ENCODE measurements around the gene PDSS2.
A peak's percentile ranks its signal among the peaks of the same experiment; 100 is the strongest.
"Not testable (repeated sequence)": the region's sequence is repeated elsewhere in the genome, so short reads cannot be mapped to it uniquely, and the experiment has no call there.

Gene PDSS2

GRCh38 chr6:107161521-107161920, 297.8 kb downstream of the PDSS2 start:
- DNase-seq (ENCODE audit: low read depth): no peak

GRCh38 chr6:107156617-107157016, 302.7 kb downstream of the PDSS2 start:
- no peak for DNase-seq (ENCODE audit: low read depth)

GRCh38 chr6:107154801-107155160, 304.6 kb downstream of the PDSS2 start:
- no peak for DNase-seq (ENCODE audit: low read depth)

- no peak for DNase-seq (ENCODE audit: low read depth)
These were observed 305.1 kb downstream of the PDSS2 start for GRCh38 chr6:107154131-107154800.

GRCh38 chr6:107152638-107153430, 306.5 kb downstream of the PDSS2 start:
- DNase-seq (ENCODE audit: low read depth): no peak

GRCh38 chr6:107144666-107145065, 314.7 kb downstream of the PDSS2 start:
- DNase-seq (ENCODE audit: low read depth): no peak

- no peak for DNase-seq (ENCODE audit: low read depth)
These were observed 315.4 kb downstream of the PDSS2 start for GRCh38 chr6:107144014-107144413.

- no peak for DNase-seq (ENCODE audit: low read depth)
These were observed 318.8 kb downstream of the PDSS2 start for GRCh38 chr6:107140581-107140980.

- not testable (repeated sequence) for DNase-seq (ENCODE audit: low read depth)
These were observed 323.0 kb downstream of the PDSS2 start for GRCh38 chr6:107136324-107136723.

GRCh38 chr6:107135048-107135680, 324.2 kb downstream of the PDSS2 start:
- DNase-seq (ENCODE audit: low read depth): not testable (repeated sequence)

GRCh38 chr6:107132330-107132954, 326.9 kb downstream of the PDSS2 start:
- DNase-seq (ENCODE audit: low read depth): peak; percentile 6

GRCh38 chr6:107129370-107129925, 329.9 kb downstream of the PDSS2 start:
- DNase-seq (ENCODE audit: low read depth): no peak

- DNase-seq (ENCODE audit: low read depth): no peak
These were observed 330.8 kb downstream of the PDSS2 start for GRCh38 chr6:107128577-107128976.

- no peak for DNase-seq (ENCODE audit: low read depth)
These were observed 331.2 kb downstream of the PDSS2 start for GRCh38 chr6:107128175-107128574.

- no peak for DNase-seq (ENCODE audit: low read depth)
These were observed 333.6 kb downstream of the PDSS2 start for GRCh38 chr6:107125771-107126170.

- no peak for DNase-seq (ENCODE audit: low read depth)
These were observed 334.4 kb downstream of the PDSS2 start for GRCh38 chr6:107124934-107125348.

- DNase-seq (ENCODE audit: low read depth): no peak
These were observed 335.9 kb downstream of the PDSS2 start for GRCh38 chr6:107123501-107123900.

GRCh38 chr6:107122748-107123147, 336.6 kb downstream of the PDSS2 start:
- no peak for DNase-seq (ENCODE audit: low read depth)

GRCh38 chr6:107121964-107122495, 337.3 kb downstream of the PDSS2 start:
- no peak for DNase-seq (ENCODE audit: low read depth)

GRCh38 chr6:107121266-107121665, 338.1 kb downstream of the PDSS2 start:
- no peak for DNase-seq (ENCODE audit: low read depth)

- no peak for DNase-seq (ENCODE audit: low read depth)
These were observed 339.0 kb downstream of the PDSS2 start for GRCh38 chr6:107120404-107120803.

- no peak for DNase-seq (ENCODE audit: low read depth)
These were observed 340.4 kb downstream of the PDSS2 start for GRCh38 chr6:107118976-107119375.
